Loucy (cell line): Measurements from ENCODE around the gene SCAF8.

Experiments used
- H2AFZ ChIP-seq: fragments of 200-600 bp; sonication (generic); 2 replicates; pipeline ENCODE4 v1.6.0; 2016; ENCODE audit warnings: antibody characterized with exemption, mild to moderate bottlenecking, low read length, moderate library complexity
- H3F3A ChIP-seq: fragments of 200-600 bp; 2 replicates; pipeline ENCODE4 v1.6.0; 2016; ENCODE audit warnings: antibody characterized with exemption, low read depth, mild to moderate bottlenecking
- H3K27me3 ChIP-seq: fragments of 200-600 bp; sonication (generic); 2 replicates; pipeline ENCODE4 v1.6.1; 2014; ENCODE audit warnings: low read length, mild to moderate bottlenecking; ENCODE audit not compliant: insufficient read depth, poor library complexity, severe bottlenecking
- H3K36me3 ChIP-seq: fragments of 200-600 bp; sonication (generic); 2 replicates; pipeline ENCODE4 v1.6.1; 2016; ENCODE audit warnings: low read length; ENCODE audit not compliant: insufficient read depth
- H3K4me1 ChIP-seq: fragments of 200-600 bp; sonication (generic); 2 replicates; pipeline ENCODE4 v1.5.1; 2014; ENCODE audit warnings: low read length, mild to moderate bottlenecking; ENCODE audit not compliant: insufficient read depth, poor library complexity, severe bottlenecking
- H3K4me2 ChIP-seq: fragments of 200-600 bp; sonication (generic); 2 replicates; pipeline ENCODE4 v1.6.0; 2014; ENCODE audit warnings: antibody characterized with exemption, low read length, low read depth, mild to moderate bottlenecking; ENCODE audit not compliant: poor library complexity, severe bottlenecking
- H3K4me3 ChIP-seq: fragments of 200-600 bp; sonication (generic); 2 replicates; pipeline ENCODE4 v1.5.1; 2014; ENCODE audit warnings: low read length, mild to moderate bottlenecking, mixed read lengths; ENCODE audit not compliant: poor library complexity, severe bottlenecking
- H3K79me2 ChIP-seq: fragments of 200-600 bp; sonication (generic); 2 replicates; pipeline ENCODE4 v1.6.1; 2014; ENCODE audit warnings: low read length; ENCODE audit not compliant: insufficient read depth
- H3K9ac ChIP-seq: fragments of 200-600 bp; sonication (generic); 2 replicates; pipeline ENCODE4 v1.6.0; 2014; ENCODE audit warnings: mild to moderate bottlenecking, low read depth, low read length, moderate library complexity; ENCODE audit not compliant: poor library complexity, severe bottlenecking
- H3K9me2 ChIP-seq: fragments of 200-600 bp; sonication (generic); replicated peaks from 2 replicates; pipeline ENCODE4 v1.6.1; 2016; ENCODE audit warnings: low read depth, low read length, mixed read lengths
- H3K9me3 ChIP-seq: fragments of 200-600 bp; sonication (generic); 2 replicates; pipeline ENCODE4 v1.6.1; 2014; ENCODE audit warnings: mild to moderate bottlenecking, antibody characterized with exemption, low read length, low read depth; ENCODE audit not compliant: insufficient read depth
- H4K20me1 ChIP-seq: fragments of 200-600 bp; sonication (generic); 2 replicates; pipeline ENCODE4 v1.6.0; 2014; ENCODE audit warnings: antibody characterized with exemption, low read length, mild to moderate bottlenecking; ENCODE audit not compliant: insufficient read depth, poor library complexity, severe bottlenecking
- EZH2phosphoT487 ChIP-seq: fragments of 200-600 bp; IDR thresholded peaks from 2 replicates; pipeline ENCODE4 v1.6.1; 2018; ENCODE audit warnings: antibody characterized with exemption, mild to moderate bottlenecking, moderate library complexity, borderline replicate concordance
- TF ChIP-seq, protein P1 (sequence below): fragments of 200-600 bp; sonication (generic); conservative IDR thresholded peaks from 2 replicates; pipeline ENCODE4 v1.5.1; 2014; ENCODE audit warnings: mild to moderate bottlenecking, antibody characterized with exemption, low read length

Gene SCAF8

DNA sequence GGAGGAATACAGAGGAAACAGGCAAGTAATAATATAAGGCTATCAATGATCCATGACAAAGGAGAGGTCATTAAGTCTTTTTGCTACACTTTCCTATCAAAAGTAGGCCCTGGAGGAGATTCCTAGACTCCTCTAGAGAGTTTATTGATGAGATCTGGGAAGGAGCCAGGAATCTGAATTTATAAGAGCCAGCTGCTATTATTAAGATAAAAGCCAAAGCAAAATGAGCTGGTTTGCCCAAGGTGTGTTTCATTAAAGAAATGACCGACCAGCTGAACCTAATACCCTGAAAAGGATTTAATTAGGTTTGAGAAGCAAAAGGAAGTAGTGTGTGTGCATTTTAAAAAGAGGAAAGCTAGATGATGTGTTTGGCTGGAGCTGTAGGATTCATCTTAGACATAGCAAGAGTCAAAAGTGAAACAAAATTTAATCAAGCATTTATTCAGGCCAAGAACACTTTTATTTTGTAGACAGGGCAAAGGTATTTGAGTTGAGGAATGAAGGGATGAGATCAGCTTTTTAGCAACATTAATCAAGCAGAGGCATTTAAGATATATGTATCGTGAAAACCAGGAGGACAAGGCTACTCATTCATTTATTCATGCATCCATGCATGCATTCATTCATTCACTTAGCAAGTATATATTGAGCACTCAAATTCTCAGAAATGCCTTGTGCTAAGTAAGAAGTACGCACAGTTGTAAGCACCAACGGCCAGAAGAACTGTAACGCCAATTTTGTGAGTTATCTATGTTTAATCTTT lies 43.5 kb upstream of the SCAF8 start:
- no peak overlapping the region for H3K9ac ChIP-seq
- H3K4me3 ChIP-seq = no peak overlapping the region
- H2AFZ ChIP-seq = no peak overlapping the region
- no peaks in the 10 kb centered on the region for H3K9me3 ChIP-seq
- H3K79me2 ChIP-seq = no peaks in the 10 kb centered on the region
- no peaks in the 10 kb centered on the region for H3F3A ChIP-seq
- no peaks in the 10 kb centered on the region for H3K27me3 ChIP-seq
- H3K4me2 ChIP-seq = no peak overlapping the region
- H4K20me1 ChIP-seq = no peaks in the 10 kb centered on the region
- H3K36me3 ChIP-seq = no peaks in the 10 kb centered on the region
- H3K4me1 ChIP-seq = no peaks in the 10 kb centered on the region
- no peak for TF ChIP-seq EZH2phosphoT487
- TF ChIP-seq, protein P1, sequence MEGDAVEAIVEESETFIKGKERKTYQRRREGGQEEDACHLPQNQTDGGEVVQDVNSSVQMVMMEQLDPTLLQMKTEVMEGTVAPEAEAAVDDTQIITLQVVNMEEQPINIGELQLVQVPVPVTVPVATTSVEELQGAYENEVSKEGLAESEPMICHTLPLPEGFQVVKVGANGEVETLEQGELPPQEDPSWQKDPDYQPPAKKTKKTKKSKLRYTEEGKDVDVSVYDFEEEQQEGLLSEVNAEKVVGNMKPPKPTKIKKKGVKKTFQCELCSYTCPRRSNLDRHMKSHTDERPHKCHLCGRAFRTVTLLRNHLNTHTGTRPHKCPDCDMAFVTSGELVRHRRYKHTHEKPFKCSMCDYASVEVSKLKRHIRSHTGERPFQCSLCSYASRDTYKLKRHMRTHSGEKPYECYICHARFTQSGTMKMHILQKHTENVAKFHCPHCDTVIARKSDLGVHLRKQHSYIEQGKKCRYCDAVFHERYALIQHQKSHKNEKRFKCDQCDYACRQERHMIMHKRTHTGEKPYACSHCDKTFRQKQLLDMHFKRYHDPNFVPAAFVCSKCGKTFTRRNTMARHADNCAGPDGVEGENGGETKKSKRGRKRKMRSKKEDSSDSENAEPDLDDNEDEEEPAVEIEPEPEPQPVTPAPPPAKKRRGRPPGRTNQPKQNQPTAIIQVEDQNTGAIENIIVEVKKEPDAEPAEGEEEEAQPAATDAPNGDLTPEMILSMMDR = no peak
- no peaks in the 10 kb centered on the region for H3K9me2 ChIP-seq

GRCh38 chr6:154690857-154691256 lies 42.4 kb upstream of the SCAF8 start:
- H3K36me3 ChIP-seq = no peaks in the 10 kb centered on the region
- no peaks in the 10 kb centered on the region for H3K4me1 ChIP-seq
- no peak overlapping the region for H3K4me3 ChIP-seq
- no peak overlapping the region for H2AFZ ChIP-seq
- no peaks in the 10 kb centered on the region for H3K27me3 ChIP-seq
- H4K20me1 ChIP-seq = no peaks in the 10 kb centered on the region
- no peak overlapping the region for H3K4me2 ChIP-seq
- H3F3A ChIP-seq = no peaks in the 10 kb centered on the region
- H3K9me3 ChIP-seq = no peaks in the 10 kb centered on the region
- H3K9me2 ChIP-seq = no peaks in the 10 kb centered on the region
- H3K9ac ChIP-seq = no peak overlapping the region
- TF ChIP-seq, protein P1 = no peak
- TF ChIP-seq EZH2phosphoT487 = no peak
- no peaks in the 10 kb centered on the region for H3K79me2 ChIP-seq

GRCh38 chr6:154696661-154697060 lies 36.6 kb upstream of the SCAF8 start:
- Histone ChIP-seq H2AFZ (no peak overlapping the region), H3K79me2 (no peaks in the 10 kb centered on the region), H3K36me3 (no peaks in the 10 kb centered on the region), H3K4me3 (no peak overlapping the region), H3K9me3 (no peaks in the 10 kb centered on the region), H3K27me3 (no peaks in the 10 kb centered on the region), H3F3A (no peaks in the 10 kb centered on the region), H4K20me1 (no peaks in the 10 kb centered on the region), H3K4me1 (no peaks in the 10 kb centered on the region), H3K9me2 (no peaks in the 10 kb centered on the region), H3K9ac (no peak overlapping the region), H3K4me2 (no peak overlapping the region)
- TF ChIP-seq, protein P1 = no peak
- no peak for TF ChIP-seq EZH2phosphoT487
